ENCODE data around the gene ABCC12.

The ABCC12 gene

GRCh38 chr16:48201515-48202201 is 45.9 kb upstream of the ABCC12 start:
- Histone ChIP-seq H3K4me3 (ENCODE audit: low read length in 2 of 2) (no peak overlapping the region), H3K9ac (ENCODE audit: low read depth, low read length, poor library complexity) (no peak overlapping the region), H3K14ac (ENCODE audit: low read length) (no peak overlapping the region), H3K18ac (ENCODE audit: low read length) (peak overlapping the region; percentile 35), H4K91ac (ENCODE audit: low read depth, low read length, poor library complexity) (no peak overlapping the region), H3K4me1 (ENCODE audit: control insufficient read depth in 2 of 2, insufficient read depth in 1 of 2, low read depth in 1 of 2, low read length in 2 of 2) (no peaks in the 10 kb centered on the region), H3K27me3 (ENCODE audit: control insufficient read depth in 3 of 3, insufficient read depth in 3 of 3, low read depth in 1 of 3, low read length in 3 of 3) (peaks cover 0 to 6% (median 0%) of the 10 kb centered on the region in 3 experiments), H3K36me3 (replicated peaks in 1 of 2; ENCODE audit: control insufficient read depth in 2 of 2, insufficient read depth in 2 of 2, low read length in 2 of 2) (no peaks in the 10 kb centered on the region), H2BK120ac (ENCODE audit: low read depth, low read length) (no peak overlapping the region), H3K79me1 (ENCODE audit: low read depth, low read length) (no peaks in the 10 kb centered on the region), H2AK5ac (ENCODE audit: low read depth, low read length) (no peak overlapping the region), H2BK12ac (ENCODE audit: low read length) (no peak overlapping the region), H3K27ac (replicated peaks; ENCODE audit: low read length) (no peak overlapping the region), H3K4me2 (ENCODE audit: insufficient read depth, low read length, poor library complexity, severe bottlenecking) (no peak overlapping the region), H2BK15ac (ENCODE audit: low read length) (no peak overlapping the region), H2AFZ (ENCODE audit: low read length) (peak overlapping the region; percentile 10), H3K9me3 (replicated peaks in 1 of 2; ENCODE audit: control insufficient read depth in 2 of 2, insufficient read depth in 1 of 2, low read depth in 1 of 2, low read length in 2 of 2) (no peaks in the 10 kb centered on the region), H4K8ac (ENCODE audit: low read depth, low read length) (no peak overlapping the region), H3K23ac (ENCODE audit: low read depth, low read length, poor library complexity) (no peak overlapping the region), H3K4ac (ENCODE audit: low read length) (no peak overlapping the region), H2BK5ac (ENCODE audit: low read length) (no peak overlapping the region)
- WGBS, 2 donors (ENCODE audit: extremely low coverage in 2 of 2, insufficient read length in 2 of 2, insufficient replicate concordance in 1 of 2) = no CpG with 5 or more reads among the region's 6 CpGs
- no peak for DNase-seq (ENCODE audit: low spot score)

- Histone ChIP-seq H3K36me3 (replicated peaks in 1 of 2; ENCODE audit: control insufficient read depth in 2 of 2, insufficient read depth in 2 of 2, low read length in 2 of 2) (no peaks in the 10 kb centered on the region), H3K23ac (ENCODE audit: low read depth, low read length, poor library complexity) (no peak overlapping the region), H3K18ac (ENCODE audit: low read length) (no peak overlapping the region), H3K79me1 (ENCODE audit: low read depth, low read length) (no peaks in the 10 kb centered on the region), H3K27me3 (ENCODE audit: control insufficient read depth in 3 of 3, insufficient read depth in 3 of 3, low read depth in 1 of 3, low read length in 3 of 3) (no peaks in the 10 kb centered on the region), H3K27ac (replicated peaks; ENCODE audit: low read length) (no peak overlapping the region), H2AFZ (ENCODE audit: low read length) (no peak overlapping the region), H3K9ac (ENCODE audit: low read depth, low read length, poor library complexity) (no peak overlapping the region), H3K14ac (ENCODE audit: low read length) (no peak overlapping the region), H2AK5ac (ENCODE audit: low read depth, low read length) (no peak overlapping the region), H3K4me3 (ENCODE audit: low read length in 2 of 2) (no peak overlapping the region), H3K4me2 (ENCODE audit: insufficient read depth, low read length, poor library complexity, severe bottlenecking) (no peak overlapping the region), H2BK5ac (ENCODE audit: low read length) (no peak overlapping the region), H3K4ac (ENCODE audit: low read length) (no peak overlapping the region), H4K8ac (ENCODE audit: low read depth, low read length) (no peak overlapping the region), H3K9me3 (replicated peaks in 1 of 2; ENCODE audit: control insufficient read depth in 2 of 2, insufficient read depth in 1 of 2, low read depth in 1 of 2, low read length in 2 of 2) (no peaks in the 10 kb centered on the region), H2BK15ac (ENCODE audit: low read length) (no peak overlapping the region), H3K4me1 (ENCODE audit: control insufficient read depth in 2 of 2, insufficient read depth in 1 of 2, low read depth in 1 of 2, low read length in 2 of 2) (no peaks in the 10 kb centered on the region), H2BK120ac (ENCODE audit: low read depth, low read length) (no peak overlapping the region), H2BK12ac (ENCODE audit: low read length) (no peak overlapping the region), H4K91ac (ENCODE audit: low read depth, low read length, poor library complexity) (no peak overlapping the region)
- no peak for DNase-seq (ENCODE audit: low spot score)
- no CpG with 5 or more reads among the region's 3 CpGs for WGBS, 2 donors (ENCODE audit: extremely low coverage in 2 of 2, insufficient read length in 2 of 2, insufficient replicate concordance in 1 of 2)
Measured at GRCh38 chr16:48197294-48197693, 41.5 kb upstream of the ABCC12 start.

DNA sequence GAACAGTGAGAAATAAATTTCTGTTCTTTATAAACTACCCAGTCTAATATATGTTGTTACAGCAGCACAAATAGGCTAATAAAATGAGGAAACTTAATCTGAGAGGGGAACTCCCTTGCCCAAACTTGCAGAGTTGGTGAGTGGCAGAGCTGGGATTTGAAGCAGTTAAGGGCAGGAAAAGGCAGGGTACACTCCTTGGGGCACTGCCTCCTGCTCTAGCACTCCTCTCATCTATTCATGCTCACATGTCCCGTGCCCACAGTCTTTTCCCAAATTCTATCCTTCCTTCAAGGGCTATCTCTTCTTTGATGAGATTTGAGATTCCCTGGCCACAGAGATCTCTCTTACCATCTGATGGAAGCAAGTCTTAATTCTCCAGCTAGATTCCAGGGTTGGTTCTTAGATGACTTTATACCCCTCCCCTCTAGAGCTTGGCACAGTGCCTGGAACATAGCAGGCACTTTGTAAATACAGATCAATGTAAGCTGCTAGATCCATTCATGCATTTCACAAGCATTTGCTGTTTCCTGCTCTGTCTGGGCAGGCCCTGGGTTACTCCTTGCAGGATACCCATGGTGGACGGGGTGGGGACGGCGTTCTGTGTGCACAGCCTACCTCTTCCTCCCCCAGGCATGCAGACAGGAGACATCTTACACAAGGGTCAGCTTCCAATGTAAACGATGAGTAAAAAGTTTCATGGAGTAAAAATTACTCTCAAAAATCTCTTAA is 39.2 kb upstream of the ABCC12 start:
- H3K36me3 ChIP-seq (replicated peaks in 1 of 2; ENCODE audit: control insufficient read depth in 2 of 2, insufficient read depth in 2 of 2, low read length in 2 of 2) = no peaks in the 10 kb centered on the region
- no peak overlapping the region for H4K8ac ChIP-seq (ENCODE audit: low read depth, low read length)
- H3K4me3 ChIP-seq (ENCODE audit: low read length in 2 of 2) = no peak overlapping the region
- H2BK12ac ChIP-seq (ENCODE audit: low read length) = no peak overlapping the region
- H3K23ac ChIP-seq (ENCODE audit: low read depth, low read length, poor library complexity) = no peak overlapping the region
- H3K27me3 ChIP-seq (ENCODE audit: control insufficient read depth in 3 of 3, insufficient read depth in 3 of 3, low read depth in 1 of 3, low read length in 3 of 3) = peaks cover 0 to under 1% (median 0%) of the 10 kb centered on the region in 3 experiments
- H3K14ac ChIP-seq (ENCODE audit: low read length) = no peak overlapping the region
- no peak overlapping the region for H3K18ac ChIP-seq (ENCODE audit: low read length)
- H3K4ac ChIP-seq (ENCODE audit: low read length) = no peak overlapping the region
- H3K4me1 ChIP-seq (ENCODE audit: control insufficient read depth in 2 of 2, insufficient read depth in 1 of 2, low read depth in 1 of 2, low read length in 2 of 2) = no peaks in the 10 kb centered on the region
- H3K9ac ChIP-seq (ENCODE audit: low read depth, low read length, poor library complexity) = no peak overlapping the region
- H4K91ac ChIP-seq (ENCODE audit: low read depth, low read length, poor library complexity) = no peak overlapping the region
- H3K79me1 ChIP-seq (ENCODE audit: low read depth, low read length) = no peaks in the 10 kb centered on the region
- no peak overlapping the region for H2AFZ ChIP-seq (ENCODE audit: low read length)
- DNase-seq (ENCODE audit: low spot score) = no peak
- H2BK120ac ChIP-seq (ENCODE audit: low read depth, low read length) = no peak overlapping the region
- H3K27ac ChIP-seq (replicated peaks; ENCODE audit: low read length) = no peak overlapping the region
- H3K9me3 ChIP-seq (replicated peaks in 1 of 2; ENCODE audit: control insufficient read depth in 2 of 2, insufficient read depth in 1 of 2, low read depth in 1 of 2, low read length in 2 of 2) = no peaks in the 10 kb centered on the region
- H2AK5ac ChIP-seq (ENCODE audit: low read depth, low read length) = no peak overlapping the region
- no peak overlapping the region for H2BK15ac ChIP-seq (ENCODE audit: low read length)
- no peak overlapping the region for H3K4me2 ChIP-seq (ENCODE audit: insufficient read depth, low read length, poor library complexity, severe bottlenecking)
- no CpG with 5 or more reads among the region's 5 CpGs for WGBS, 2 donors (ENCODE audit: extremely low coverage in 2 of 2, insufficient read length in 2 of 2, insufficient replicate concordance in 1 of 2)
- H2BK5ac ChIP-seq (ENCODE audit: low read length) = no peak overlapping the region

DNA sequence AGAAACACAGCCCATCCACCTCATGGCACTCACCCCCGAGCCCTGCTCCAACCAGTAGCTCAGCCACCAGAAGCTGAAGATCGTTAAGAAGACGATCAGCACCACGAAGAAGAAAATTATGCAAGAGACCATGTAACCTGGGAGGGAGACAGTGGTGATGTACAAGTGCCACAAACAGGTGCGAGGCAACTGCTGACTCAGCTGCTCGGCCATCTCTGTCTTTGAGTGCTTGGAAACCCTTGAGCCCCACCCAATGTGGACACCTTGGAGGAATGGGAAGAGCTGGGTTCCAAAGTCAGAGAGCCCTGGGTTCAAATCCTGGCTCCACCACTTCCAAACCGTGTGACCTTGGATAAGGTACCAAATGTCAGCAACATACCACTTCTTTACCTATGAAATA is 38.1 kb upstream of the ABCC12 start:
- Histone ChIP-seq H3K14ac (ENCODE audit: low read length) (no peak overlapping the region), H2BK120ac (ENCODE audit: low read depth, low read length) (no peak overlapping the region), H3K23ac (ENCODE audit: low read depth, low read length, poor library complexity) (no peak overlapping the region), H3K27me3 (ENCODE audit: control insufficient read depth in 3 of 3, insufficient read depth in 3 of 3, low read depth in 1 of 3, low read length in 3 of 3) (peaks cover 0 to 3% (median 0%) of the 10 kb centered on the region in 3 experiments), H3K9ac (ENCODE audit: low read depth, low read length, poor library complexity) (no peak overlapping the region), H2BK5ac (ENCODE audit: low read length) (no peak overlapping the region), H3K4me2 (ENCODE audit: insufficient read depth, low read length, poor library complexity, severe bottlenecking) (no peak overlapping the region), H3K4ac (ENCODE audit: low read length) (no peak overlapping the region), H3K36me3 (replicated peaks in 1 of 2; ENCODE audit: control insufficient read depth in 2 of 2, insufficient read depth in 2 of 2, low read length in 2 of 2) (no peaks in the 10 kb centered on the region), H2AK5ac (ENCODE audit: low read depth, low read length) (no peak overlapping the region), H3K79me1 (ENCODE audit: low read depth, low read length) (no peaks in the 10 kb centered on the region), H2BK15ac (ENCODE audit: low read length) (peak overlapping the region; percentile 14), H3K18ac (ENCODE audit: low read length) (no peak overlapping the region), H2BK12ac (ENCODE audit: low read length) (no peak overlapping the region), H3K4me3 (ENCODE audit: low read length in 2 of 2) (peak overlapping the region in 1 of 2 donors; percentile 7), H3K9me3 (replicated peaks in 1 of 2; ENCODE audit: control insufficient read depth in 2 of 2, insufficient read depth in 1 of 2, low read depth in 1 of 2, low read length in 2 of 2) (no peaks in the 10 kb centered on the region), H3K27ac (replicated peaks; ENCODE audit: low read length) (no peak overlapping the region), H4K91ac (ENCODE audit: low read depth, low read length, poor library complexity) (no peak overlapping the region), H2AFZ (ENCODE audit: low read length) (no peak overlapping the region), H4K8ac (ENCODE audit: low read depth, low read length) (peak overlapping the region; percentile 26), H3K4me1 (ENCODE audit: control insufficient read depth in 2 of 2, insufficient read depth in 1 of 2, low read depth in 1 of 2, low read length in 2 of 2) (no peaks in the 10 kb centered on the region)
- no CpG with 5 or more reads among the region's 7 CpGs for WGBS, 2 donors (ENCODE audit: extremely low coverage in 2 of 2, insufficient read length in 2 of 2, insufficient replicate concordance in 1 of 2)
- DNase-seq (ENCODE audit: low spot score) = no peak
